Mesenchymal stem cell (in vitro differentiated cells and primary cell): ENCODE data around the gene DLGAP1.

ENCODE experiments used
- DNase-seq: peaks from one replicate; pipeline ENCODE4 v3.0.0-alpha.2; 2013
- H2AFZ ChIP-seq: one replicate; pipeline ENCODE4 v1.6.1; 2013; ENCODE audit warnings: low read depth, mild to moderate bottlenecking, control low read depth, inconsistent platforms, low read length, moderate library complexity
- H2AK5ac ChIP-seq: 2 replicates; pipeline ENCODE4 v1.6.1; 2013; ENCODE audit warnings: low read length, moderate library complexity, mild to moderate bottlenecking, inconsistent platforms; ENCODE audit not compliant: severe bottlenecking
- H2BK120ac ChIP-seq: one replicate; pipeline ENCODE4 v1.6.1; 2013; ENCODE audit warnings: low read depth, mild to moderate bottlenecking, inconsistent platforms, low read length, moderate library complexity
- H2BK12ac ChIP-seq, 2 experiments: one replicate each; pipeline ENCODE4 v1.6.1; 2013; ENCODE audit warnings: inconsistent platforms in 2 of 2, low read length in 2 of 2, mild to moderate bottlenecking in 2 of 2, moderate library complexity in 2 of 2, control low read depth in 1 of 2
- H2BK15ac ChIP-seq: one replicate; pipeline ENCODE4 v1.6.1; 2013; ENCODE audit warnings: mild to moderate bottlenecking, low read depth, inconsistent platforms; ENCODE audit not compliant: poor library complexity, severe bottlenecking
- H2BK5ac ChIP-seq: 2 replicates; pipeline ENCODE4 v1.6.1; 2013; ENCODE audit warnings: low read depth, mild to moderate bottlenecking, low read length, control low read depth, inconsistent platforms; ENCODE audit not compliant: poor library complexity, severe bottlenecking
- H3K14ac ChIP-seq, 2 experiments: one replicate each; pipeline ENCODE4 v1.6.1; 2013; ENCODE audit warnings: inconsistent platforms in 2 of 2, low read length in 2 of 2, control low read depth in 1 of 2, mild to moderate bottlenecking in 1 of 2, moderate library complexity in 1 of 2
- H3K18ac ChIP-seq, 2 experiments: one replicate each; pipeline ENCODE4 v1.6.1; 2013; ENCODE audit warnings: inconsistent platforms in 2 of 2, low read length in 2 of 2, control low read depth in 1 of 2, low read depth in 1 of 2, mild to moderate bottlenecking in 1 of 2
- H3K23ac ChIP-seq, 2 experiments: one replicate each; pipeline ENCODE4 v1.6.1; 2013; ENCODE audit warnings: inconsistent platforms in 2 of 2, low read length in 2 of 2, mild to moderate bottlenecking in 2 of 2, moderate library complexity in 2 of 2, control low read depth in 1 of 2
- H3K27ac ChIP-seq: 2 replicates; pipeline ENCODE4 v1.5.1; 2013; ENCODE audit warnings: mild to moderate bottlenecking, moderate library complexity, low read length, control low read depth, inconsistent platforms; ENCODE audit not compliant: poor library complexity, severe bottlenecking
- H3K27me3 ChIP-seq, 2 experiments: 2 replicates each; pipeline versions ENCODE4 v1.6.1 to v1.7.0; 2013; ENCODE audit warnings: low read length in 2 of 2, mild to moderate bottlenecking in 2 of 2, moderate library complexity in 2 of 2, control low read depth in 1 of 2, inconsistent platforms in 1 of 2; ENCODE audit not compliant: control insufficient read depth in 1 of 2, insufficient read depth in 1 of 2
- H3K36me3 ChIP-seq, 2 experiments: 2 replicates each; pipeline versions ENCODE4 v1.6.1 to v1.7.0; 2013; ENCODE audit warnings: low read length in 2 of 2, control low read depth in 1 of 2, inconsistent platforms in 1 of 2, low read depth in 1 of 2, mild to moderate bottlenecking in 1 of 2; ENCODE audit not compliant: insufficient read depth in 2 of 2, control insufficient read depth in 1 of 2
- H3K4ac ChIP-seq, 2 experiments: one replicate each; pipeline ENCODE4 v1.6.1; 2013; ENCODE audit warnings: inconsistent platforms in 2 of 2, low read length in 2 of 2, mild to moderate bottlenecking in 2 of 2, moderate library complexity in 2 of 2, control low read depth in 1 of 2, low read depth in 1 of 2
- H3K4me1 ChIP-seq: 2 replicates; pipeline ENCODE4 v1.6.1; 2013; ENCODE audit warnings: low read depth, low read length, control low read depth; ENCODE audit not compliant: control insufficient read depth, insufficient read depth
- H3K4me2 ChIP-seq: 2 replicates; pipeline ENCODE4 v1.6.1; 2013; ENCODE audit warnings: low read length, mild to moderate bottlenecking, inconsistent platforms; ENCODE audit not compliant: poor library complexity, severe bottlenecking
- H3K4me3 ChIP-seq, 2 experiments: 2 replicates each; pipeline versions ENCODE4 v1.5.1 to v1.7.0; 2013; ENCODE audit warnings: low read length in 2 of 2, mild to moderate bottlenecking in 2 of 2, control low read depth in 1 of 2, low read depth in 1 of 2; ENCODE audit not compliant: insufficient read depth in 1 of 2
- H3K79me1 ChIP-seq: replicated peaks from 2 replicates; pipeline ENCODE4 v1.6.1; 2013; ENCODE audit warnings: mild to moderate bottlenecking, control low read depth, low read length, inconsistent platforms; ENCODE audit not compliant: poor library complexity, severe bottlenecking
- H3K9ac ChIP-seq: 2 replicates; pipeline ENCODE4 v1.7.0; 2013; ENCODE audit warnings: mild to moderate bottlenecking, low read length, moderate library complexity
- H3K9me3 ChIP-seq: 2 replicates; pipeline ENCODE4 v1.7.0; 2013; ENCODE audit warnings: mild to moderate bottlenecking, low read length; ENCODE audit not compliant: control insufficient read depth
- H4K8ac ChIP-seq: one replicate; pipeline ENCODE4 v1.6.1; 2013; ENCODE audit warnings: inconsistent platforms, mild to moderate bottlenecking, low read length, moderate library complexity
- H4K91ac ChIP-seq: one replicate; pipeline ENCODE4 v1.6.1; 2013; ENCODE audit warnings: mild to moderate bottlenecking, low read length, inconsistent platforms
- WGBS: methylation state at CpG from one replicate; pipeline ENCODE4 v1.1.7; 2013; ENCODE audit warnings: mixed read lengths; 5-methylcytosine and 5-hydroxymethylcytosine counted together

DLGAP1 gene

DNA sequence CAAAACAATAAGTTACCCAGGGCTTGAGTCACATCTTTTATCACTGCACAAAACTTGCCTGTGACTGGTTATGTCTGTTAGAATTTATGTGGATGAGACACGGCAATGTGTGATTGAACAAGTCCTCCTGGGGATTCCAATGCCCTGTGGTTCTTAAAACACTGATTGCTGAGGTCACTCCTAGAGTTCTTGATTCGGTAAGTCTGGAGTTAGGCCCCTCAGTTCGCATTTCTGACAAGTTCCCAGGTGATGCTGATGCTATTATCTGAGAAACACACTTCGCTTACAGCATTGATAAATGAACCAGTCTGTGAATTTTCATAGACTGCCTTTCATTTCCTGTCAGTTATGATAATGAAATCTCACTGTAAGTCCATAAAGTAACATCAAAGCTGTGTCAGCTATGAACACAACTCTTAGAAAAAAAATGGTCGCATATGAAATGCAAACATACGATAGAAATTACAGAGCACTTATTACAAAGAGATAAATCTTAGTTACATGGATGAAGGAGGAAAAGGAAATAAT lies 214.0 kb downstream of the DLGAP1 start:
- no peak overlapping the region for H3K23ac ChIP-seq
- H3K18ac ChIP-seq: no peak overlapping the region
- no peak overlapping the region for H2BK5ac ChIP-seq
- H3K4ac ChIP-seq: no peak overlapping the region
- H3K4me2 ChIP-seq: no peak overlapping the region
- H4K8ac ChIP-seq: no peak overlapping the region
- H3K9me3 ChIP-seq: no peaks in the 10 kb centered on the region
- H2BK15ac ChIP-seq: no peak overlapping the region
- H2AK5ac ChIP-seq: no peak overlapping the region
- WGBS: 57% methylated on average over 4 of the region's 6 CpGs
- no peak overlapping the region for H2BK120ac ChIP-seq
- H3K79me1 ChIP-seq: no peaks in the 10 kb centered on the region
- no peak overlapping the region for H2AFZ ChIP-seq
- no peak overlapping the region for H4K91ac ChIP-seq
- no peak for DNase-seq
- no peak overlapping the region for H2BK12ac ChIP-seq
- H3K14ac ChIP-seq: no peak overlapping the region
- no peaks in the 10 kb centered on the region for H3K27me3 ChIP-seq
- no peak overlapping the region for H3K9ac ChIP-seq
- H3K27ac ChIP-seq: no peak overlapping the region
- H3K36me3 ChIP-seq: no peaks in the 10 kb centered on the region
- no peak overlapping the region for H3K4me3 ChIP-seq
- no peaks in the 10 kb centered on the region for H3K4me1 ChIP-seq

DNA sequence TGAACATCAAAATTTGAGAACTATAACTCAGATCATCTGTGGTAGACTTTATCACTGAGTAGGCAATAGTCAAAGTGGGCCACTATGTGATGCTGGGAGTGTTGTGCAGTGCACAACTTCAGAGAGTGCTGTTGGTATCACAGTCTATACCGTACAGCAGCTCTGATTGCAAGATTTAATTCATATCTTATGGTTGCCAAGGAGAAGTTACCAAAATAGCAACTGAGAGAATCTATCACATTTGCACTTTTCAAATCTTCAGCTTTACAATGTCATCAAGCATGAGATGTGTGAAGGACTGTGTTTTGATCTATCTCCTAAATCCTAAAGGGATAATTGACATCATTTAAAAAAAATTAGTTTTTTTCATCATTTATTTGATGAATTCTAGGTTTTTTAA lies 216.1 kb downstream of the DLGAP1 start:
- H2AK5ac ChIP-seq: no peak overlapping the region

GRCh38 chr18:4237664-4238041 lies 217.5 kb downstream of the DLGAP1 start:
- no peaks in the 10 kb centered on the region for H3K36me3 ChIP-seq
- no peak overlapping the region for H2AFZ ChIP-seq
- no peaks in the 10 kb centered on the region for H3K27me3 ChIP-seq
- no peak overlapping the region for H3K18ac ChIP-seq
- no peak overlapping the region for H3K4ac ChIP-seq
- H3K9me3 ChIP-seq: no peaks in the 10 kb centered on the region
- no peak overlapping the region for H2AK5ac ChIP-seq
- H3K14ac ChIP-seq: no peak overlapping the region
- H3K9ac ChIP-seq: no peak overlapping the region
- no peak overlapping the region for H4K91ac ChIP-seq
- H2BK15ac ChIP-seq: no peak overlapping the region
- H3K4me3 ChIP-seq: no peak overlapping the region
- no peak overlapping the region for H2BK5ac ChIP-seq
- no peak overlapping the region for H2BK12ac ChIP-seq
- H3K4me1 ChIP-seq: no peaks in the 10 kb centered on the region
- H4K8ac ChIP-seq: no peak overlapping the region
- no peak overlapping the region for H3K23ac ChIP-seq
- DNase-seq: no peak
- H3K4me2 ChIP-seq: no peak overlapping the region
- H3K27ac ChIP-seq: no peak overlapping the region
- no peak overlapping the region for H2BK120ac ChIP-seq
- H3K79me1 ChIP-seq: no peaks in the 10 kb centered on the region
- WGBS: no CpG with 5 or more reads among the region's 2 CpGs

More for the DNA sequence above, 216.1 kb downstream of the DLGAP1 start:
- no peak overlapping the region for H2BK12ac ChIP-seq
- H3K36me3 ChIP-seq: no peaks in the 10 kb centered on the region
- no peaks in the 10 kb centered on the region for H3K4me1 ChIP-seq
- H3K27ac ChIP-seq: no peak overlapping the region
- no peak overlapping the region for H2BK15ac ChIP-seq
- H3K9ac ChIP-seq: no peak overlapping the region
- no peak overlapping the region for H3K14ac ChIP-seq
- H3K9me3 ChIP-seq: no peaks in the 10 kb centered on the region
- no peaks in the 10 kb centered on the region for H3K79me1 ChIP-seq
- no peak overlapping the region for H4K8ac ChIP-seq
- no peak overlapping the region for H2BK120ac ChIP-seq
- no peaks in the 10 kb centered on the region for H3K27me3 ChIP-seq
- no peak overlapping the region for H4K91ac ChIP-seq
- no peak overlapping the region for H3K18ac ChIP-seq
- H3K4ac ChIP-seq: no peak overlapping the region
- H3K23ac ChIP-seq: no peak overlapping the region
- H2AFZ ChIP-seq: no peak overlapping the region
- no CpG with 5 or more reads among the region's 1 CpG for WGBS
- no peak overlapping the region for H3K4me3 ChIP-seq
- DNase-seq: no peak
- H3K4me2 ChIP-seq: no peak overlapping the region
- no peak overlapping the region for H2BK5ac ChIP-seq

DNA sequence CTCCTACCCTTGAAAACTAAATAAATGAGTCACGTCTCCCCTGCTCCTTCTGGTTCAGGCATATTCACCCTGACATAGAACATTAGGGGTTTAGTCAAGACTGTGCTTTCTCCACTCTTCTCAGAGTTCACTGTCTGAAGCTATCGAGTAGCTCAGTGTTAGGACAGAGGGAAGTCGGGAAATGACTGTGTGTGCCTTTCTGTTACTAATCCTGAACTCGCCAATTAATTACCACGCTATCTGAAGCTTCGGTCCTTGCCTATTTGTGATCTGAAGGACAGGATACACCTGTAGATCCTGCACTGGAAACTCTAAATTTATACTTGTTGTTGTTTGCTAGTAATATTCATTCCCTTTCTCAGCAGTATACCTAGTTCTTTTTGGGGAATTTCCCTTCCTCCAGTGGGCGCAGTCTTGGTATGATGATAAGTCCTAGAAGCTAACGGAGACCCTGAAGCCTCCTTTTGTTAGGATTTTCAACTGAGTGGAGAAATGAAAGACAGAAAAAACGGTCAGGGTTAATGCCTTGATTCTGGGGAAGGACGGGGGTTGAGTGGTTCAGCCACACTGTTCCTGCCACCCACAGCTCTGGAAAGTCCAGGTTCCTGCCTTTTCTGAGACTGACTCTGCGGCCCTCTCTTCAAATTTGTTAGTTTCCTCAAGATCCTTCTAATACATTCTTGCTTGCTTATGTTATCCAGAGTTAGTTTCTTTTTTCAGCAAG lies 218.0 kb downstream of the DLGAP1 start:
- no peak overlapping the region for H2BK12ac ChIP-seq
- H3K27ac ChIP-seq: no peak overlapping the region
- H3K4me3 ChIP-seq: no peak overlapping the region
- no peak overlapping the region for H2BK5ac ChIP-seq
- no peak overlapping the region for H3K4ac ChIP-seq
- H2AFZ ChIP-seq: no peak overlapping the region
- H3K4me1 ChIP-seq: no peaks in the 10 kb centered on the region
- H2BK15ac ChIP-seq: no peak overlapping the region
- H3K79me1 ChIP-seq: no peaks in the 10 kb centered on the region
- 64% methylated on average over 9 of the region's 11 CpGs for WGBS
- no peak overlapping the region for H2BK120ac ChIP-seq
- H3K14ac ChIP-seq: no peak overlapping the region
- H2AK5ac ChIP-seq: no peak overlapping the region
- no peak overlapping the region for H3K23ac ChIP-seq
- no peak overlapping the region for H3K18ac ChIP-seq
- no peak overlapping the region for H4K91ac ChIP-seq
- no peak for DNase-seq
- no peak overlapping the region for H4K8ac ChIP-seq
- H3K9me3 ChIP-seq: no peaks in the 10 kb centered on the region
- no peak overlapping the region for H3K4me2 ChIP-seq
- H3K36me3 ChIP-seq: no peaks in the 10 kb centered on the region
- H3K9ac ChIP-seq: no peak overlapping the region
- no peaks in the 10 kb centered on the region for H3K27me3 ChIP-seq
